K562 (cell line): Measurements from ENCODE around the gene KIF3A. TPM values are rescaled to one million over a fixed set of nuclear protein-coding genes. Genes with fewer than 3 reads are reported as not detected.

Experiments
- ATAC-seq: fragments of 200-7000 bp; cut with Tn5 transposase; 3 replicates; pipeline ENCODE4 v1.9.1; 2020; ENCODE audit warnings: moderate library complexity
- BruUV-seq: library from RNA; stranded (reverse); fragments of 400-500 nt; replicated peaks from 2 replicates; lab custom pipeline; 2021; lab: Mats Ljungman, UMichigan
- CTCF ChIA-PET: fragments of 300-600 bp; formaldehyde crosslinking; extraction: SDS; loops from one replicate; lab custom pipeline; 2021; ENCODE audit warnings: low intra/inter-chr PET ratio; lab: Yijun Ruan, JAX
- POLR2A ChIA-PET: fragments of 300-600, 350-650 bp; sonication (Branson Sonifier 250); formaldehyde crosslinking; extraction: SDS; loops from one replicate; lab custom pipeline; 2021; ENCODE audit warnings: antibody characterized with exemption, inconsistent platforms; lab: Yijun Ruan, JAX
- DNase-seq, 4 experiments: peaks; one replicate each; pipeline versions ENCODE4 v3.0.0 to v3.0.0-alpha.2; 2011 to 2018; ENCODE audit warnings: low spot score in 3 of 4, mixed read lengths in 3 of 4; ENCODE audit errors: extremely low read depth in 1 of 4
- FAIRE-seq: peaks from 2 replicates; lab custom pipeline; 2011; peaks lifted over from hg19 to GRCh38; lab: Jason Lieb, UNC
- H2AFZ ChIP-seq: 2 replicates; pipeline ENCODE4 v1.6.0; 2011; ENCODE audit warnings: low read depth, low read length, control low read depth, inconsistent platforms
- H3K27ac ChIP-seq: fragments of 200-600 bp; 3 replicates; pipeline ENCODE4 v1.8.0; 2011; ENCODE audit warnings: low read depth, mild to moderate bottlenecking, control low read depth, inconsistent platforms, low read length, moderate library complexity, mixed read lengths; ENCODE audit errors: extremely low read depth
- H3K27me3 ChIP-seq, 2 experiments: fragments of 300-600 bp in 1 of 2; 2 replicates in 1 of 2; 3 replicates in 1 of 2; pipeline versions ENCODE4 v1.6.0 to v1.8.0; 2011; ENCODE audit warnings: inconsistent platforms in 2 of 2, low read length in 2 of 2, mild to moderate bottlenecking in 1 of 2, mixed read lengths in 1 of 2, moderate library complexity in 1 of 2; ENCODE audit not compliant: control insufficient read depth in 2 of 2, insufficient read depth in 2 of 2
- H3K36me3 ChIP-seq: fragments of 300-600 bp; 3 replicates; pipeline ENCODE4 v1.8.0; 2011; ENCODE audit warnings: mild to moderate bottlenecking, low read length, inconsistent platforms; ENCODE audit not compliant: control insufficient read depth, insufficient read depth
- H3K4me1 ChIP-seq, 2 experiments: fragments of 200-600 bp in 1 of 2; replicated peaks in 1 of 2; 2 replicates in 1 of 2; 3 replicates in 1 of 2; pipeline versions ENCODE4 v1.5.1 to v1.8.0; 2011; ENCODE audit warnings: inconsistent platforms in 2 of 2, low read length in 2 of 2, mild to moderate bottlenecking in 1 of 2, mixed read lengths in 1 of 2, moderate library complexity in 1 of 2; ENCODE audit not compliant: control insufficient read depth in 2 of 2, insufficient read depth in 2 of 2
- H3K4me2 ChIP-seq: 2 replicates; pipeline ENCODE4 v1.6.1; 2011; ENCODE audit warnings: low read length, control low read depth, inconsistent platforms, mixed read lengths; ENCODE audit not compliant: insufficient read depth
- H3K4me3 ChIP-seq: fragments of 200-600 bp; sonication (generic), shearing (Covaris generic); 2 replicates; pipeline ENCODE4 v1.5.1; 2016; ENCODE audit warnings: control low read depth, inconsistent platforms
- H3K79me2 ChIP-seq: fragments of 200-600 bp; 3 replicates; pipeline ENCODE4 v1.8.0; 2011; ENCODE audit warnings: low read length, inconsistent platforms; ENCODE audit not compliant: control insufficient read depth, insufficient read depth
- H3K9ac ChIP-seq, 2 experiments: 2 replicates each; pipeline versions ENCODE4 v1.6.0 to v1.6.1; 2011; ENCODE audit warnings: low read depth in 2 of 2, low read length in 2 of 2, control low read depth in 1 of 2, inconsistent platforms in 1 of 2, mild to moderate bottlenecking in 1 of 2, mixed read lengths in 1 of 2; ENCODE audit not compliant: insufficient read depth in 1 of 2
- H3K9me1 ChIP-seq: one replicate; pipeline ENCODE4 v1.6.0; 2011; ENCODE audit warnings: inconsistent platforms, mild to moderate bottlenecking, low read length, moderate library complexity; ENCODE audit not compliant: control insufficient read depth, insufficient read depth
- H3K9me3 ChIP-seq: replicated peaks from 2 replicates; pipeline ENCODE4 v1.5.1; 2011; ENCODE audit warnings: low read depth, low read length, inconsistent platforms; ENCODE audit not compliant: control insufficient read depth, insufficient read depth
- H4K20me1 ChIP-seq: replicated peaks from 2 replicates; pipeline ENCODE4 v1.6.1; 2011; ENCODE audit warnings: low read length, inconsistent platforms, mixed read lengths; ENCODE audit not compliant: control insufficient read depth, insufficient read depth
- ASH1L ChIP-seq: fragments of 450-650 bp; IDR thresholded peaks from 2 replicates; pipeline ENCODE4 v1.6.1; 2018; ENCODE audit warnings: borderline replicate concordance, mild to moderate bottlenecking, low read depth; ENCODE audit not compliant: partially characterized antibody
- GATAD2A ChIP-seq: fragments of 450-650 bp; IDR thresholded peaks from 2 replicates; pipeline ENCODE4 v1.6.1; 2017
- PTBP1 ChIP-seq: fragments of 200-400 bp; formaldehyde crosslinking; IDR thresholded peaks from 2 replicates; pipeline ENCODE4 v1.6.1; 2017; ENCODE audit warnings: low read depth, low read length
- SMARCC2 ChIP-seq: fragments of 450-650 bp; IDR thresholded peaks from 2 replicates; pipeline ENCODE4 v1.6.1; 2017; ENCODE audit warnings: antibody characterized with exemption, moderate library complexity, mild to moderate bottlenecking, low read depth
- ZNF778 ChIP-seq: fragments of 450-650 bp; formaldehyde crosslinking; IDR thresholded peaks from 2 replicates; pipeline ENCODE4 v1.4.0; 2020; ENCODE audit warnings: mild to moderate bottlenecking, moderate library complexity
- ZZZ3 ChIP-seq: fragments of 450-650 bp; IDR thresholded peaks from 2 replicates; pipeline ENCODE4 v1.6.1; 2016; ENCODE audit warnings: antibody characterized with exemption, mild to moderate bottlenecking, moderate library complexity
- WGBS: fragments of 100-300 bp; shearing (Covaris generic); methylation state at CpG from one replicate; pipeline ENCODE4 v1.1.6; 2016; ENCODE audit warnings: low coverage, mixed read lengths; ENCODE audit not compliant: insufficient coverage; ENCODE audit errors: missing lambda C conversion rate; 5-methylcytosine and 5-hydroxymethylcytosine counted together
- in situ Hi-C: fragments of 300-500 bp; cut with MboI; formaldehyde crosslinking; loops from 4 replicates; pipeline ENCODE4 v1.15.0; 2018; ENCODE audit warnings: inconsistent platforms, mixed read lengths
- intact Hi-C: fragments of 100-400 bp; cut with micrococcal nuclease; formaldehyde crosslinking; loops from 2 replicates; pipeline ENCODE4 v1.14.2; 2022
- polyA plus RNA-seq, 8 experiments: library from polyadenylated mRNA; depleted of rRNA in 4 of 8; stranded (reverse) in 5 of 8; unstranded in 3 of 8; fragments of >200 nt; fragmentation: Nextera tagmentation in 2 of 8; fragmentation: Illumina TruSeq in 1 of 8; extraction: Ambion mirVana in 2 of 8; extraction: Trizol in 1 of 8; gene quantifications; 2 replicates each; pipeline versions ENCODE4 v1.2.1 to v1.2.3, GENCODE V29; 2011 to 2014; ENCODE audit warnings: inconsistent platforms in 1 of 8, missing spikeins in 1 of 8
- total RNA-seq, 7 experiments: library from RNA; depleted of rRNA in 6 of 7; stranded (reverse); fragments of >200 nt in 6 of 7; fragmentation: Illumina TruSeq in 2 of 7; extraction: Trizol in 2 of 7; gene quantifications; 2 replicates each; pipeline versions ENCODE4 v1.2.1 to v1.2.3, GENCODE V29; 2011 to 2021; ENCODE audit warnings: low replicate concordance in 1 of 7

Gene KIF3A
- total and polyA plus RNA-seq, 9 of the 15 experiments (the other 6 are each of a cell fraction or from before 2014, with no cell fraction given): 1.5 to 7.8 (median 6.0) TPM

GRCh38 chr5:132764671-132765238 lies 27.4 kb upstream of the KIF3A start:
- Histone ChIP-seq H3K79me2 (peaks cover 34% of the 10 kb centered on the region), H3K9me1 (no peaks in the 10 kb centered on the region), H3K9me3 (no peaks in the 10 kb centered on the region), H3K4me2 (no peak overlapping the region), H3K27me3 (no peaks in the 10 kb centered on the region), H2AFZ (no peak overlapping the region), H3K4me1 (peaks cover 7 to 16% of the 10 kb centered on the region in 2 experiments; a peak in 3 of 5 replicates), H3K27ac (no peak overlapping the region), H3K4me3 (no peak overlapping the region), H4K20me1 (peaks cover 16% of the 10 kb centered on the region; the same call in 1 of the 2 replicates), H3K36me3 (peaks cover 94% of the 10 kb centered on the region; the same call in 2 of the 3 replicates), H3K9ac (no peak overlapping the region)
- DNase-seq (no peak), FAIRE-seq (no peak), ATAC-seq (no peak)
- in situ Hi-C loops: no loop called here
- no TSS peak for BruUV-seq
- intact Hi-C loops: no loop called here
- no peak for TF ChIP-seq ZZZ3
- no peak for TF ChIP-seq ASH1L
- TF ChIP-seq PTBP1: no peak
- TF ChIP-seq ZNF778 (CRISPR knock-in tag): no peak
- no peak for TF ChIP-seq SMARCC2
- TF ChIP-seq GATAD2A: no peak
- CTCF ChIA-PET: no interaction called here
- WGBS: 85% methylated on average over 7 of the region's 7 CpGs
- POLR2A ChIA-PET: interaction anchor here (0.6 to 2.3 kb wide), 6 partner anchors 9 to 34 kb away, joined by 3 to 8 read pairs (median 5); no protein-coding TSS in a partner anchor
